Activated CD8-positive, alpha-beta T cell treated with anti-CD3 and anti-CD28 coated beads, Interleukin-2, amount 10 ng/mL, durations not matched to agents 7 days and 5 days (primary cell): ENCODE data around the gene PCNP. TPM values are rescaled to one million over a fixed set of nuclear protein-coding genes. Genes with fewer than 3 reads are reported as not detected.
A peak's percentile ranks its signal among the peaks of the same experiment; 100 is the strongest.
"Not testable (repeated sequence)": the region's sequence is repeated elsewhere in the genome, so short reads cannot be mapped to it uniquely, and the experiment has no call there.

Experiments used
- ATAC-seq: fragments of 150-1000 bp; cut with Tn5 transposase; one replicate; pipeline ENCODE4 v1.10.0; 2021; ENCODE audit warnings: moderate library complexity
- CTCF ChIA-PET: fragments of 350-600 bp; sonication (Branson Sonifier 250); formaldehyde crosslinking; loops from one replicate; lab custom pipeline; 2021; ENCODE audit warnings: antibody characterized with exemption; lab: Charles Lee
- POLR2A ChIA-PET: fragments of 350-600 bp; sonication (Branson Sonifier 250); formaldehyde crosslinking; loops from one replicate; lab custom pipeline; 2021; ENCODE audit warnings: antibody characterized with exemption; lab: Charles Lee
- DNase-seq: peaks from one replicate; pipeline ENCODE4 v3.0.0-alpha.2; 2020
- H3K27ac Mint-ChIP-seq: one replicate; pipeline ENCODE4 v1.8.0; 2021; ENCODE audit warnings: mild to moderate bottlenecking, mixed read lengths
- H3K27me3 Mint-ChIP-seq: one replicate; pipeline ENCODE4 v1.8.0; 2021; ENCODE audit warnings: low read depth, mixed read lengths
- H3K36me3 Mint-ChIP-seq: one replicate; pipeline ENCODE4 v1.8.0; 2021; ENCODE audit warnings: low read depth, mixed read lengths
- H3K4me1 Mint-ChIP-seq: one replicate; pipeline ENCODE4 v1.8.0; 2021; ENCODE audit warnings: low read depth, mixed read lengths
- H3K4me3 Mint-ChIP-seq: one replicate; pipeline ENCODE4 v1.8.0; 2021; ENCODE audit warnings: mild to moderate bottlenecking, mixed read lengths
- H3K9me3 Mint-ChIP-seq: one replicate; pipeline ENCODE4 v1.8.0; 2022; ENCODE audit warnings: mixed read lengths; ENCODE audit not compliant: insufficient read depth
- total RNA-seq, 2 experiments: library from RNA; stranded (reverse); gene quantifications; one replicate each; pipeline ENCODE4 v1.2.3, GENCODE V29; 2021

PCNP gene
- total RNA-seq, 2 experiments from 2014 or later: 180 to 181 TPM

DNA sequence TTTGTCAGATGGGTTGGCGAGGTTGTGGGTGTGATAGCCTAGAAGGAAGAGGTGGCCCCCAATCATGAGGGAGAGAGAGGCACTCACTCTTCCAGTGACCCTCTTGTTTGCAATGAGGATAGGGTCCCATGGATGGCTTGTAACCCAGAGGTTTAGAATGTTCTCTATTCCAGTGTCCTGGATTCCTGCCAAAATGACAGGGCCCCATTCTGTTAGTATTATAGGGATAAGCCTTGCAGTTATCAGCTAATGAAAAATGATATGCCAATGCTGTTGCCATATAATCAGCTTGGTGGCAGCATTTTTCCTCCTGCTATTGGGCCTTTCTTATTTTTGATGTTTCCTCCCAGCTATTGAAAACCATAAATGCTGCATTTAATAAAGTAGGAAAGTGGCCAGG lies 37.7 kb upstream of the PCNP start:
- no peak overlapping the region for H3K27ac Mint-ChIP-seq
- ChIA-PET CTCF (interaction anchor here (1.2 to 1.7 kb wide), 3 partner anchors 9 to 23 kb away, joined by 3 to 4 read pairs (median 4); partner anchors contain the start of gene SENP7), POLR2A (no interaction called here)
- H3K36me3 Mint-ChIP-seq: no peaks in the 10 kb centered on the region
- H3K9me3 Mint-ChIP-seq: no peaks in the 10 kb centered on the region
- no peak overlapping the region for H3K4me3 Mint-ChIP-seq
- H3K4me1 Mint-ChIP-seq: peaks cover 19% of the 10 kb centered on the region
- DNase-seq: no peak
- ATAC-seq: no peak
- peaks cover 13% of the 10 kb centered on the region for H3K27me3 Mint-ChIP-seq

DNA sequence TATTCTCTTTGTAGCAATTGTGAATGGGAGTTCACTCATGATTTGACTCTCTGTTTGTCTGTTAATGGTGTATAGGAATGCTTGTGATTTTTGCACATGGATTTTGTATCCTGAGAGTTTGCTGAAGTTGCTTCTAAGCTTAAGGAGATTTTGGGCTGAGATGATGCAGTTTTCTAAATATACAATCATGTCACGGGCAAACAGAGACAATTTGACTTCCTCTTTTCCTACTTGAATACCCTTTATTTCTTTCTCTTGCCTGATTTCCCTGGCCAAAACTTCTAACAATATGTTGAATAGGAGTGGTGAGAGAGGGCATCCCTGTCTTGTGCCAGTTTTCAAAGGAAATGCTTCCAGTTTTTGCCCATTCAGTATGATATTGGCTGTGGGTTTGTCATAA lies 37.0 kb upstream of the PCNP start:
- H3K27ac Mint-ChIP-seq, DNase-seq, ATAC-seq, H3K36me3 Mint-ChIP-seq, POLR2A ChIA-PET, H3K4me3 Mint-ChIP-seq, H3K9me3 Mint-ChIP-seq: not testable (repeated sequence)
- CTCF ChIA-PET: interaction anchor here (1.6 to 1.7 kb wide), 2 partner anchors 8 to 24 kb away, joined by 3 to 4 read pairs; partner anchors contain the start of gene SENP7
- Mint-ChIP-seq H3K4me1 (peaks cover 13% of the 10 kb centered on the region), H3K27me3 (peaks cover 13% of the 10 kb centered on the region)

DNA sequence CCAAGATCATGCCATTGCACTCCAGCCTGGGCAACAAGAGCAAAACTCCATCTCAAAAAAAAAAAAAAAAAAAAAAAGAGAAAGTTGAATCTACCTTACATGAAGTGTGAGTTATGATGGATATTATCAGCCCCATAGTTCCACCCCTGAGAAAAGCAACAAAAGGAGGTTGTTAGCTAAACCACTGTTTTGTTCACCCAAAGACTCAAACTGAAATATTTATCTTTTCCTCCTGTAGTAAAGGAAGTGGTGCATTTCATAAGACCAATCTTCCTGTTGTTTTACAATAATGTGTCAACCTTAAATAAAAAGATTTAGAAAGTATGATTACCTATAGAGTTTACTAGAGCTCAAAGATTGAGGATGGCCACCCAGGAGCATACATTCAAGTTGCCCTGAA lies 31.0 kb upstream of the PCNP start:
- Mint-ChIP-seq H3K9me3 (peaks cover 3% of the 10 kb centered on the region), H3K4me3 (peak overlapping the region; percentile 16), H3K27ac (peak overlapping the region; percentile 85), H3K36me3 (peaks cover 11% of the 10 kb centered on the region), H3K27me3 (peaks cover 11% of the 10 kb centered on the region), H3K4me1 (peaks cover 26% of the 10 kb centered on the region)
- ATAC-seq: peak; percentile 44
- ChIA-PET POLR2A (interaction anchor here (0.6 to 3.6 kb wide), 7 partner anchors 12 to 84 kb away, joined by 3 to 17 read pairs (median 7); partner anchors contain the start of genes PCNP and TRMT10C), CTCF (interaction anchor here (0.8 to 4.7 kb wide), 6 partner anchors 12 to 31 kb away, joined by 3 to 31 read pairs (median 5); partner anchors contain the start of genes PCNP and SENP7)
- DNase-seq: no peak

DNA sequence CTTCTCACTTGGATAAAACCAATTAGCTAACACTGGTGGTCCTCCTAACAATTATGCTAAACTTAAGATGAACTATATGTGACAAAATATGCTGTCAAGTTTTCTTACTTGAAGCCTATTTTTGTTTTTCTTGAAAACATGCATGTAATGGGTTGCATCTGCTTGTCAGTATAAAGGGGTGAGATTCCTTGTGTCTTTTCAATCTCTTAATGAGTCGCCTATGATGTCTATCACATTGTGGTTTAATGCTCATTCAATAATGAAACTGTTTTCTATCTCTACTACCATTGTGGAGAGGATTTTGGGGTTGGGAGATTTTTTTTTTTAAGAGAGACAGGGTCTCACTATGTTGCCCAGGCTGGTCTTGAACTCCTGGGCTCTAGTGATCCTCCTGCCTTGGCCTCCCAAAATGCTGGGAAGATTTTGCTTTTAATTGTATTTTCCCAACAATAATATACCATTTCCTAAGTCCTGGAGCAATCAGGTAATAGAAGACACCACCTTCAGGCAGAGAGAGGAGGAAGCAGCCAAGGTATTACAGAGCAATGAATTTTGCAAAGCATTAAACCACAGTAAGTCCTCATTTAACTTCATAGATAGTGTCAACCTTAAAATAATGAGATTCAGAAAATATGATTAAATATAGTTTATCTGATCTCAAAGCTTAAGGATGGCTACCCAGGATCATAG lies 29.7 kb upstream of the PCNP start:
- CTCF ChIA-PET: interaction anchor here (0.9 to 4.7 kb wide), 8 partner anchors 8 to 32 kb away, joined by 3 to 31 read pairs (median 4); partner anchors contain the start of gene PCNP
- peaks cover 11% of the 10 kb centered on the region for H3K36me3 Mint-ChIP-seq
- no peak for ATAC-seq
- H3K4me1 Mint-ChIP-seq: peaks cover 26% of the 10 kb centered on the region
- peaks cover 3% of the 10 kb centered on the region for H3K9me3 Mint-ChIP-seq
- POLR2A ChIA-PET: interaction anchor here (0.6 to 3.6 kb wide), 6 partner anchors 14 to 30 kb away, joined by 3 to 14 read pairs (median 4); partner anchors contain the start of genes PCNP and TRMT10C
- no peaks in the 10 kb centered on the region for H3K27me3 Mint-ChIP-seq
- peak overlapping the region; percentile 47 for H3K27ac Mint-ChIP-seq
- H3K4me3 Mint-ChIP-seq: no peak overlapping the region
- no peak for DNase-seq

DNA sequence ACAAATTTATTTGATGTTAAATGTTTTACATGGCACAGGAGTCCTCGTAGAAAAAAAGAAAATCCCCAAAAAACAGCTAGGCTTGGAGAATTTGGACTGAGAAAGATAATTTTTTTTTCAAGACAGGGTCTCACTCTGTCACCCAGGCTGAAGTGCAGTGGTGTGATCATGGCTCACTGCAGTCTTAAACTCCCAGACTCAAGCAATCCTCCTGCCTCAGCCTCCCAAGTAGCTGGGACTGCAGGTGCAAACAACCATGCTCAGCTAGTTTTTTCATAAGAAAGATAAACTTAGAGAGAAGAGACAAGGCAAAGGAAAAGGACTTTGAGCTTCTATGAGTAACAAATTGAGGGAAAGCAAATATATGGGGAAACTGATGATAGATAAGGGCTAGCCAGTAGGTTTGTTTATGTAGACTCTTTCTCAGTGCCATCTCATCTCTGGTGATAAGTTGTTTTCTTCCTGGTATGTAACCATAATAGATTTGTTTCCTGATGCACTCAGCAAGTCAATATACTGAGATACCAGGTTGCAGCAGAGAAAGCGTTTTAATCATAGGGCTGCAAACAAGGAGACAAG lies 25.4 kb upstream of the PCNP start:
- DNase-seq (no peak), ATAC-seq (no peak)
- Mint-ChIP-seq H3K27ac (no peak overlapping the region), H3K27me3 (no peaks in the 10 kb centered on the region), H3K4me1 (peaks cover 9% of the 10 kb centered on the region), H3K36me3 (peaks cover 5% of the 10 kb centered on the region), H3K4me3 (no peak overlapping the region), H3K9me3 (no peaks in the 10 kb centered on the region)
- ChIA-PET POLR2A (interaction anchor here (1.0 to 1.3 kb wide), 2 partner anchors 14 to 30 kb away, joined by 3 to 4 read pairs; no protein-coding TSS in a partner anchor), CTCF (interaction anchor here (0.7 to 1.7 kb wide), 2 partner anchors 25 to 115 kb away, joined by 3 read pairs; no protein-coding TSS in a partner anchor)

DNA sequence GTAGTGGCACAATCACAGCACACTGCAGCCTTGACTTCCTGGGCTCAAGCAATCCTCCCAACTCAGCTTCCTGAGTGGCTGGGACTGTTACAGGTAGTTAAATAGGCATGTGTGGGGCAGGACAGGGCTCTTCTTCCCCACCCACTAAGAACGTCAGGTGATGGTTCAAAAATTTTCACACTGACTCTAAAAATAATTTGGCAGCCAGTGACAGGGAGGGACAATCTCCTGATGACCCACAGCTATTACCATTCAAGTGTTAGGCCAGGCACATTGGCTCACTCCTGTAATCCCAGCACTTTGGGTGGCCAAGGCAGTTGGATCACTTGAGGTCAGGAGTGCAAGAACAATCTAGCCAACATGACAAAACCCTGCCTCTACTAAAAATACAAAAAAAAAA lies 24.5 kb upstream of the PCNP start:
- ChIA-PET CTCF (no interaction called here), POLR2A (interaction anchor here (1.3 kb wide), 1 partner anchor 31 kb away, joined by 3 read pairs; no protein-coding TSS in a partner anchor)
- ATAC-seq (no peak), DNase-seq (no peak)
- no peak overlapping the region for H3K27ac Mint-ChIP-seq
- H3K4me1 Mint-ChIP-seq: peaks cover under 1% of the 10 kb centered on the region
- no peak overlapping the region for H3K4me3 Mint-ChIP-seq
- H3K9me3 Mint-ChIP-seq: no peaks in the 10 kb centered on the region
- H3K27me3 Mint-ChIP-seq: peaks cover 2% of the 10 kb centered on the region
- H3K36me3 Mint-ChIP-seq: peaks cover 2% of the 10 kb centered on the region

DNA sequence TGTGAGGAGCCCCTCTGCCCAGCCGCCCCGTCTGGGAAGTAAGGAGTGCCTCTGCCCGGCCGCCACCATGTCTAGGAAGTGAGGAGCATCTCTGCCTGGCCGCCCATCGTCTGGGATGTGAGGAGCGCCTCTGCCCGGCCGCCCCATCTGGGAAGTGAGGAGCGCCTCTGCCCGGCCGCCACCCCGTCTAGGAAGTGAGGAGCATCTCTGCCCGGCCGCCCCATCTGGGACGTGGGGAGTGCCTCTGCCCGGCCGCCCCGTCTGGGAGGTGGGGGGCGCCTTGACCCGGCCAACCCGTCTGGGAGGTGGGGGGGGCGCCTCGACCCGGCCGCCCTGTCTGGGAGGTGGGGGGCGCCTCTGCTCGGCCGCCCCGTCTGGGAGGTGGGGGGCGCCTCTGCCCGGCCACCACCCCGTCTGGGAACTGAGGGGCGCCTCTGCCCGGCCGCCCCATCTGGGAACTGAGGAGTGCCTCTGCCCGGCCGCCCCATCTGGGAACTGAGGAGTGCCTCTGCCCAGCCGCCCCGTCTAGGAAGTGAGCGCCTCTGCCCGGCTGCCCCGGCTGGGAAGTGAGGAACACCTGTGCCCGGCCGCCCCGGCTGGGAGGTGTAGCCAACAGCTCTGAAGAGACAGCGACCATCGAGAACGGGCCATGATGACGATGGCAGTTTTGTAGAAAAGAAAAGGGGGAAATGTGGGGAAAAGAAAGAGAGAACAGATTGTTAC lies 22.5 kb upstream of the PCNP start:
- H3K9me3 Mint-ChIP-seq, DNase-seq, ATAC-seq, H3K27ac Mint-ChIP-seq, H3K4me3 Mint-ChIP-seq, H3K4me1 Mint-ChIP-seq, H3K36me3 Mint-ChIP-seq, CTCF ChIA-PET, POLR2A ChIA-PET: not testable (repeated sequence)
- H3K27me3 Mint-ChIP-seq: peaks cover 11% of the 10 kb centered on the region

DNA sequence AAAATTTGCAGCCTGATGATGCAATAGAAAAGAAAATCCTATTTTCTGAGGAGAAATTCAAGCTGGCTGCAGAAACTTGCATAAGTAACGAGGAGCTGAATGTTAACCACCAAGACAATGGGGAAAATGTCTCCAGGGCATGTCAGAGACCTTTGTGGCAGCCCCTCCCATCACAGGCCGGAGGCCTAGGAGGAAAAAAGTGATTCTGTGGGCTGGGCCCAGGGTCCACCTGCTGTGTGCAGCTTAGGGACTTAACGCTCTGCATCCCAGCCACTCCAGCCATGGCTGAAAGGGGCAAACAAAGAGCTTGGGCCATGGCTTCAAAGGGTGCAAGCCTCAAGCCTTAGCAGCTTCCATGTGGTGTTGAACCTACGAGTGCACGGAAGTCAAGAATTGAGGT lies 20.6 kb upstream of the PCNP start:
- not testable (repeated sequence) for DNase-seq
- POLR2A ChIA-PET: interaction anchor here (0.9 kb wide), 1 partner anchor 20 kb away, joined by 3 read pairs; no protein-coding TSS in a partner anchor

DNA sequence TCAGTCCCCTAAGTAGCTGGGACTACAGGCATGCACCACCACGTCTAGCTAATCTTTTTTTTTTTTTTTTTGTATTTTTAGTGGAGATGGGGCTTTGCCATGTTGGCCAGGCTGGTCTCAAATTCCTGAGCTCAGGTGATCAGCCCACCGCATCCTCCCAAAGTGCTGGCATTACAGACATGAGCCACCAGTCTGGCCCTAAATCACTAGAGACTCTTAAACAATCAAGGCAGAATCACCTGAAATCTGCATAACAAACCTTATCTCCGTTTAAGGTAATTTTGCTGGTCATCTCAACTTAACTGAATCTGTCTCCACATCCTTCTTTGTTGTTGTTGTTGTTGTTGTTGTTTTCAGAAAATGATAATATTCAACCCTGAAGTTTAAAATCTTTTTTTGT lies 17.9 kb upstream of the PCNP start:
- ChIA-PET POLR2A (interaction anchor here (1.0 to 1.5 kb wide), 2 partner anchors 9 to 38 kb away, joined by 3 to 4 read pairs; no protein-coding TSS in a partner anchor), CTCF (no interaction called here)
- Mint-ChIP-seq H3K4me1 (peaks cover 7% of the 10 kb centered on the region), H3K27ac (no peak overlapping the region), H3K4me3 (no peak overlapping the region), H3K27me3 (peaks cover 15% of the 10 kb centered on the region), H3K9me3 (no peaks in the 10 kb centered on the region), H3K36me3 (peaks cover 3% of the 10 kb centered on the region)
- ATAC-seq: no peak
- no peak for DNase-seq

More for the DNA sequence above, 20.6 kb upstream of the PCNP start:
- H3K9me3 Mint-ChIP-seq, H3K4me1 Mint-ChIP-seq, CTCF ChIA-PET, ATAC-seq, H3K4me3 Mint-ChIP-seq, H3K36me3 Mint-ChIP-seq, H3K27ac Mint-ChIP-seq: not testable (repeated sequence)
- H3K27me3 Mint-ChIP-seq: peaks cover 15% of the 10 kb centered on the region

DNA sequence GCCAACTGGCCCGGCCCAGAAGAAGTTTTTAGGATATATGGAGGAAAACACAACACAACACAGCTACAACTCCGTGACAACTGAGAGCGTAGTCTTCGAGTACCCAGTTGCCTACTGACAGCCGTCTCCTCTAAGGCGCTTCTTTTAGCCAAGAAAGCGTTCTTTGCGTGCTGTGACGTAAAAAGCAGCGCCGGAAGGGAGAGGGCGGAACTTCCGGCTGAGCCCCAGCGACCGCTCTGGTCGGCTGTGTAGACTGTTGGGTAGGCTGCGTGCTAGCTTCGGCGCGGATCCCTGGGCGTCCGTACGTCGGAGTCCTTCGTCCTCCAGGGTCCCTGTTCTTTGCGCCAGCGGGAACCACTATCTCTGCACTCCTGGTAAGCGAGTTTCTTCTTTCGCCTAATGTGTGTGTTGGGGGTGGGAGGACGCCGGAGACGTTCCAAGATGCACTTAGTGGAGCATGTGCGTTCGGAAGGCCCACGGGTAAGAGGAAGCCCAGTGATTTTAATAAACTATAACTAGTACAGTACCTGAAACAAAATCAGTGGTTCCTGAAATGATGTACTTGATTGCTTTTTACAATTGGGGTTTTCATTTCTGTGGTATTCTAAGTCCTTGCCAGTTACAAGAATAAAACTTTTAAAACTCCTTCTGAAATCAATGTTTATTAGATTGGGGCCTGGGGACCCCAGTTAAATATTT lies 12.2 kb upstream of the PCNP start, which contains the start of gene TRMT10C:
Gene TRMT10C, plus strand, starts transcription at position 239 of the 699 bp plus-strand sequence. CDS start 2,914 bp downstream, outside the sequence.
- H3K27me3 Mint-ChIP-seq: peaks cover under 1% of the 10 kb centered on the region
- POLR2A ChIA-PET: interaction anchor here (0.6 to 3.2 kb wide), 19 partner anchors 9 to 1231 kb away, joined by 3 to 41 read pairs (median 4); partner anchors contain the start of genes PCNP and SENP7
- peaks cover 40% of the 10 kb centered on the region for H3K36me3 Mint-ChIP-seq
- peak within 1 kb of the TSS; percentile 98 for H3K4me3 Mint-ChIP-seq
- ATAC-seq: peak; percentile 98
- H3K9me3 Mint-ChIP-seq: no peaks in the 10 kb centered on the region
- CTCF ChIA-PET: interaction anchor here (0.6 to 3.3 kb wide), 7 partner anchors 12 to 223 kb away, joined by 3 to 10 read pairs (median 3); partner anchors contain the start of gene PCNP
- peak within 1 kb of the TSS; percentile 98 for H3K27ac Mint-ChIP-seq
- peaks cover 30% of the 10 kb centered on the region for H3K4me1 Mint-ChIP-seq
- peak; percentile 96 for DNase-seq
